Prostate gland (tissue), 2 donors: ENCODE measurements around the gene CHDH.

ENCODE experiments used
- CTCF ChIP-seq, 4 experiments: fragments of 200-600 bp in 2 of 4; fragments of 450-650 bp in 2 of 4; sonication (generic) in 2 of 4; IDR thresholded peaks; 1 replicate in 3 of 4; 2 replicates in 1 of 4; pipeline ENCODE4 v1.5.1; 2016 to 2019; ENCODE audit warnings: antibody characterized with exemption in 4 of 4, mild to moderate bottlenecking in 2 of 4, moderate library complexity in 2 of 4
- POLR2AphosphoS5 ChIP-seq: sonication (generic); formaldehyde crosslinking; IDR thresholded peaks from one replicate; pipeline ENCODE4 v1.6.1; 2017; ENCODE audit warnings: antibody characterized with exemption

GRCh38 chr3:53890726-53891475 is 44.7 kb upstream of the CHDH start:
- TF ChIP-seq CTCF (IDR thresholded peaks at IDR 0.05): no peak
- no peak for TF ChIP-seq POLR2AphosphoS5
